ENCODE results near the gene C2orf80.
"Not testable (repeated sequence)": the region's sequence is repeated elsewhere in the genome, so short reads cannot be mapped to it uniquely, and the experiment has no call there.

C2orf80 gene

DNA sequence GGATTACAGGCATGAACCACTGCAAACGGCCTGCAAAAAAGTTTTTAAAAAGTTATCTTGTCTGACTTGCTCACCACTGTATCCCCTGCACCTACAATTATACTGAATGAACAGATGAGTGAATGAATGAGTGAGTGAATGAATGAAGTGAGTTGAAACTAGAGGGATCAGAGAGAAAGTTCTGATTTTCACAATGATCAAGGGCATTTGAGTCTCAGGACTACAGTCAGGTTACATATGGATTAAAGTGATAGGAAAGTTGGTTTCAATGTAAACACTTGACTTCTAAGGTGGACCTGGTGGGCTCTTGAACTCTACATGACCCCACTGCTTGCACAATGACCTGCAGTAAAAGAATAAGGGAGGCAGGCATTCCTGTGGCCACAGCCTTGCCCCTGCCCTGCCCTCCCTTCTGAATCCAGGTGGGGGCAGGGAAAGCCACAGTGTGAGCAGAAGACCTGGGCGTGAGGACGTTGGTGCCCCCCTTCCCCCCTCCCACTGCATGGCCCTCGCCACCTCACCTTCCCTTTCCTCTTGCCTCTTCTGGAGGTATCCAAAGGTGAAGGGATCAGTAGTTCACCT, 10.7 kb downstream of the C2orf80 start:
- no peak for DNase-seq (ENCODE audit: low spot score)

DNA sequence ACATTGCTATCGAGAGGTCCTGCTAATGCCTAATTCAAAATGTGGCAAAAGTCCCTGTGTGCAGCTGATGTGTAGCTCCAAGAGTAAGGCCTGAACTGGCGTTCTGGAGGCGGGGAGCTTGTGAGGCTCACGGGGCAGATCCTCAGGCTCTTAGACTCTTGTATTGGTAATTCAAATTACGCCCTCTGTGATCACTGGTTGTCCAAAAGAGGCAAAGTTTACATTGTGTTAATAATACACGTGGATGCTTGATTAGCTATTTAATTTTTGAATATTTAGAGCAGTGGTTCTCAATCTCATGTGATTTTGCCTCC, 14.0 kb downstream of the C2orf80 start:
- DNase-seq (ENCODE audit: low spot score): no peak

DNA sequence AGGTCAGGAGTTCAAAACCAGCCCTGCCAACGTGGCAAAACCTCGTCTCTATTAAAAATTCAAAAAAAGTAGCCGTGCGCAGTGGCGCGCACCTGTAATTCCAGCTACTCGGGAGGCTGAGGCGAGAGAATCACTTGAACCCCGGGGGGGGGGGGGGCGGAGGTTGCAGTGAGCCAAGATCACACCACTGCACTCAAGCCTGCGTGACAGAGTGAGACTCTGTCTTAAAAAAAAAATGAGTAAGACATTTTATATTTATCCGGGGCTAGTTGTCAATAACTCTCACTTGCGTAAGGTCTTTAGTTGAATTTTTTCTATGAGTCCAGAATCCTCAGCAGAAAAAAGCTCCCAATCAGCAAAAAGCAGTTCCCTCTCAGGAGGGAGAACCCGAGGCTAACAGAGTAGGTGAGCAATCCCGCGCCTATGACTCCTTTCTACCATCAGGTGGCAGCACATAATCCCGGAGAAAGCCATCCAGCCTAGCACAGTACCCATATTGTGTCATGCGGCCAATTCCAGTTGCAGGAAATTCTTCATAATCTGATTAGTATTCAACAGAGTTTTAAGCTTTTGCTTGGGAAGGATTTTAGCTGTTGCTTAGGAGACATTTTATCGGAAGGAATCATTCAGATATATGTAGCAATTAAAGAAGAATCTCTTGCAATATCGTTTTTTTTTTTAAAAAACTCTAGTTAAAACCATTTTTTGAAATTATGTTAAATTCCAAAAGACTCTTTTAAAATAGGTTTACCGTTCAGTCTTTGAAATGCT, 14.6 kb downstream of the C2orf80 start:
- peak; percentile 86 for DNase-seq (ENCODE audit: low spot score)

DNA sequence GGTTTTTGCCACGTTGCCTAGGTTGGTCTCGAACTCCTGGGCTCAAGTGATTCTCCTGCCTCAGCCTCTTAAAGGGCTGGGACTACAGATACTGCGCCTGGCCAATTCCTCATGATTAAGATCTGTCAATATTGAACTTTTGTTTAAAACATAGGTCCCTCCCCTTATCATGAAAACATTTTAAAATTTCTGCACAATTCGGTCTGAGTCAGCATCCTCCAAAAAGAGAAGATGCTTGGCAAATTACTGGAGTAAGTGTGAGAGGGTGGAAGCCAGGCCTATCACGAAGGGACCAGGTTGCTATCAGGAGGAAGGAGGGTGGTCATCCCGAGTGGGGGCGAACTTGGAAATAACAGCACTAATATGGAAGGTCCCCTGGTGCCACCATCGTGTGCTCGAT, 15.7 kb downstream of the C2orf80 start:
- DNase-seq (ENCODE audit: low spot score): no peak

DNA sequence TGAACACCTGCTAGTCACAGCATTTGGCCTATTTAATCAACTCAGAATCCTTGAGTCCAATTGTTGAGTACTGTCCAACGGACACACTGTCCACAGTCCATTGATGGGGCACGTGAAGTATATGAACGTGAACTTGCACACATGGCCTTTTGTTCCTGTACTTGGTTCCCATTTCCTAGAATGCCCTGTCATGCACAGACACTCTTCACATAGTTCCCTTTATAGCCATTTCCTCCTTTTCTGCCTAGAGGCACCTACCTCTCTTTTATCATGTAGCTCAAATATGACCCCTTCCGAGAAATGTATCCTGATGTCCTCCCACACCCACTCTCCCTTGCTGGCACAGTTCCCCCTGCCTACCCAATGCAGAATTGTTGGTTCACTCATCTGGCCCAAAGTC, 17.7 kb downstream of the C2orf80 start:
- no peak for DNase-seq (ENCODE audit: low spot score)

DNA sequence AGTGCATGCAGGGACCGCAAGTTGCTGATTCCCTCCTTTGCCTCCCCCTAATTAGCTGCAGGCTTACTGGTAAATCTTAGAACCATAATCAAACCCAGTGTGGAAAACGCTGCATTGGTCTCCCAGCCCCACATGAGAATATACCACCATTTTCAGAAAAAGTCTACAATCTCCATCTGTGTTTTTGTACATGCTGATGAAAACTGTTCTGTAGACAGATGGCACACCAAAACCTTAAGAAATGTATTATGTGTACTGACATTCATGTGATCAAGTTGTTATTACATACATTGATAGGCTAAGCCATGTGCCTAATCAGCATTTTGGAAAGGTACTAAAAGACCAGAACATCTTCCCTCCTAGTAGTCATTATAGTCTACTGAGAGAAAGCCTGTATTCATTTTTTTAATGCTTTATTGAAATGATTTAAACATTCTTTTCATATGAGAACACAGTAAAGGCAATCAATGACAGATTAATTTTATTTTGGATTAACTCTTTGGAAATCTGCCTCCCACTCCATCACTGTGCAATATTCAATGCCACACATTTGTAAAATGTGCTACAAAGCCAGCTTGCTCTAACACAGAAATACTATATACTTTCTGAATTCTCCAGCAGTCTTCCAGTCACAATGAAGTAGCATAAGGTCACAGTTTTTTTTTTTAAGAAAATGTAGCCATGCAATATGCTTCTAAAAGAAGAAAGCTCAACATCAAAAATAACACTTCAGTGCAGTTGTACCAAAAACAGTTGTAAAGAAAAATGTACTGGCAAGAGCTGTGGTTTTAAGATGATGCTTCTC, 24.7 kb downstream of the C2orf80 start:
- no peak for DNase-seq (ENCODE audit: low spot score)

DNA sequence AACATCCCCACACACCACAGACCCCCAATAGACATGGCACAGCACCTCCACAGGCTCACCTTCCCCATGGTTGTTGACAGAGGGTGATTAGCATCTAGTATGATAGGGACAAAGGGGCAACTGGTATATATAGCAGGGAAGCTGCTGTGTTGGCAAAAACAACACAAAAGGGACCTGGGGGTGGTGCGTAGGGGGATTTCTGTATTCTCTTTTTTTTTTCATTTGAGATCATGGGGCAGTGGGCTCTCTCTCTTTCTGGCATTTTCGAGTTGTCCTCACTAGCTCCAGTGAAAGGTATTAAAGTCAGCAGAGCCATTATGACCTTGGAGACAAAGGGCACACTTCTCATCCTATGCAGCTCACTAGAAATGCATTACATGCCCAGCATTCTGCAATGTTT, 26.3 kb downstream of the C2orf80 start, which contains the start of gene CRYGA:
Gene CRYGA, minus strand, starts transcription at position 101 of the 400 bp plus-strand sequence. Its CDS starts 33 bp downstream, at position 68.
- DNase-seq (ENCODE audit: low spot score): no peak

DNA sequence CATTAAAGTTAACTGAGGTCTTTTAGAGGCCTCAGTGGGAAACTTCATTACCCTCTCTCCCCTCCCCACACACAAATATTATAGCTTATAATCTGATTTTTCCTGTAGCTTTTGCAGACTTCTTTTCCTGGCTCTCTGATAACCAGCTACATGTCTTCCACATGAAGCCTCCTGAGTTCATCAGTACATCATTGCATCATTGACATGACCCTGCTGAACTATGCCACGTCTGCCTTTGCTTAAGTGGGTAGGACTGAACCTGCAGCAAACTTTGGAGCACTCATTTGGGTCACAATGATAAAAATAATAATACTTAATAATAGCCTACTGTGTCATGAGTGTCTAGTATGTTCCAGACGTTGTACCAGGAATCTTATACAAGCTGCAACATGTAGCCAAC, 33.4 kb downstream of the C2orf80 start:
- no peak for DNase-seq (ENCODE audit: low spot score)

DNA sequence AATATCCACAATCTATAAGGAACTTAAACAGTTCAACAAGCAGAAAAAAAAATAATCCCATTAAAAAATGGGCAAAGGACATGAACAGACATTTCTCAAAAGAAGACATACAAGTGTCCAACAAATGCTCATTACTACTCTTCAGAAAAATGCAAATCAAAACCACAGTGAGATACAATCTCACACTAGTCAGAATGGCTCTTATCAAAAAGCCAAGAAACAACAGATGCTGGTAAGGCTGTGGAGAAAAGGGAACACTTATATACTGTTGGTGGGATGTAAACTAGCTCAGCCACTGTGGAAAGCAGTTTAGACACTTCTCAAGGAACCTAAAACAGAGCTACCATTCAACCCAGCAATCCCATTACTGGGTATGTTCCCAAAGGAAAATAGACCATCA, 36.7 kb downstream of the C2orf80 start:
- no peak for DNase-seq (ENCODE audit: low spot score)

DNA sequence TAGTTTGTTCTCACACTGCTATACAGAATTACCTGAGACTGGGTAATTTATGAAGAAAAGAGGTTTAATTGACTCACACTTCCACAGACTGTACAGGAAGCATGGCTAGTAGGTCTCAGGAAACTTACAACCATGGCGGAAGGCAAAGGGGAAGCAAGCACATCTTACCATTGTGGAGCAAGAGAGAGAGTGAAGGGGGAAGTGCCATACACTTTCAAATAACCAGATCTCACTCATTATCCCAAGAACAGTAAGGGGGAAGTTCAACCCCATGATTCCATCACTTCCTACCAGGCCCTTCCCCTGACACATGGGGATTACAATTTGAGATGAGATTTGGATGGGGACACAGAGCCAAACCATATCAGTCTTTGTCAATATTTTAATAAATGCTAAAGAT, 38.9 kb downstream of the C2orf80 start:
- no peak for DNase-seq (ENCODE audit: low spot score)

DNA sequence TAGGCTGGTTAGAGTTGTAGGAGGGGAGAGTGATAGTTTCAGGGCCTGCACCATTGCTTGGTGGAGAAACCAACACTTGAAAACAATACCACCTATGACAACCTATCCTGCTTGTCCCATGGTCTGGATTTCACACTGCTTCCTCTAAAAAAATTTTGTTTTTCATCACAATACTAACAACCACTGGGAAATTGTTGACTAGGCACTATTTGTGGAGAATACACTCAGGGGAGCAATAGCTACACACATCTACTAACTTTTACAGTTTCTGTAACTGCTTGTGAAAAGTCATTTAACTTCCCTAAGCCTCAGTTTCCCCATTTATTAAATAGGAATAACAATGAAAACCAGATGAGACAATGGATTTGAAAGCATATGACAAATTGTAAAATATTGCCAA, 39.7 kb downstream of the C2orf80 start:
- DNase-seq (ENCODE audit: low spot score): no peak

DNA sequence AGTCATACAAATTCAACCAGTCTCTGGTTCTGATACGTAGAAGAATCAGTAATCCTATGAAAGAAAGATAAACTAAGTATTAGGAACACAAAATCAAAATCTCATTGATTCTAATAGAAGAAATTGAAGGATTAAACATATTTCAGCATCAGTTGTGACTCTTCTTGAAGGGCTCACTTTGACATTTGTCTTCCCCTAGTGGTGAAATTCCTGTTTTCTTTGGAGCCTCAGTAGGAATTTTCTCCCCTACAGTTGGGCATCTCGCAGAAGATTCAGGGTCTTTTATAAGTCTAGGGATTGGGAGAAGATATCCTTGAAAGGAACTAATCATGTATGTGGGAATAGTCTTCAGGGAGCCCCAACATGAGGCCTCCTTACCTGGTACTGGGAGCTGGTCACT, 41.0 kb downstream of the C2orf80 start:
- no peak for DNase-seq (ENCODE audit: low spot score)

DNA sequence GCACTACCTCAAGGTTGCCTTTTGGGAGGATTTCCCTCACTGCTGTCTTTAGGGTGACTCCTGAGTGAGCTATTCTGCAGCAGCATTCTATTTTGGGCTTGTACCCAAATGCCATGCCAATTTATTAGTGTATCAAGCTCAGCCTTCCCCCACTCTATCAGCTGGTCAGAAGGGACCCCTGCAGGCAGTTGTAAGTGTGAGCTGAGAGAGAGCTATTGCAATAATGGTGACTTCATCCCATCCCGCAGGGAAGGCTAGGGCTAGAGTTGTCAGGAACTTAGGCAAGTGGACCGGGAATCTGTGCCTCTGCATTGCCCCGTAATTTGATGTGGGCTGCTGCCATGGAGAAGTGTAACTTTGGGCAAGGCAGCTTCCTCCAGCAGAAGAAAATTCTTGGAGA, 42.1 kb downstream of the C2orf80 start:
- no peak for DNase-seq (ENCODE audit: low spot score)

DNA sequence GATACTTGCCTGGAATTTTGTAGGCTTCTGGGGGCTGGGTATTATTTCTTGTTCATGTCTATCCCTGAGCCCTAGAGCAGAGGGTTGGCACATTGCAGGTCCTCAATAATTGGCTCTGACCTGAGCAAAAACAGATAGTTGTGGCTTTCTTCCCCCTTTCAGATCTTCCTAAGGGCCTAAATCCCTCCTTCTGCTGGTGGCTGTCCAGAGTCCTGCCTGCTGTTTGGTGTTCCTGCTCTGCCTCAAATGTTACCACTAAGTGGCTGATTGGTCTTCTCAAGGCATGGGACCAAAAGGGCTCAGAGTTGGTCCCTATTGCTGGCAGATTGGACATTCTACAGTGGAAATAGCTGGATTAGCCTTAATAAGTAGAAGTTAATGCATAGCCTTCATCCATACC, 42.8 kb downstream of the C2orf80 start:
- no peak for DNase-seq (ENCODE audit: low spot score)

DNA sequence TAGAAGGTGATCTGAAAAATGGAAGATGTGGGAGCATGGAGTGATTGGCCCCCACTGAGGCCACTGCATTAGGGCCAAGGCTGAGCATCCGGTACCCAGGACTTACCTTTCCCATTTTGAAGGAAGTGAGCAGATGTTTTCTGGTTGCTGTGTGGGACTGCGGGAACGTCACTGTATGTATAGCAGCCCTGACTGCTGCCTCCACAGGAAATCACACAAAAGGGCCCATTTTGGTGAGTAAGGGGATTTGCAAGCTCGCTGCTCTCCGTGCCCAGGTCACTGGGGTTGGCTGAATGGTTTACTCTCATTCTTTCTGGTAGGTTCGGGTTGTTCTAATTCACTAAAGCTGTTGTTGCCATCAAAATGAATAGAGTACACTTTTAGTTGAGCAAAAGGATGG, 43.8 kb downstream of the C2orf80 start, which contains the start of gene CRYGB:
Gene CRYGB, minus strand, starts transcription at position 153 of the 400 bp plus-strand sequence. Its CDS starts 38 bp downstream, at position 115.
- DNase-seq (ENCODE audit: low spot score): no peak

DNA sequence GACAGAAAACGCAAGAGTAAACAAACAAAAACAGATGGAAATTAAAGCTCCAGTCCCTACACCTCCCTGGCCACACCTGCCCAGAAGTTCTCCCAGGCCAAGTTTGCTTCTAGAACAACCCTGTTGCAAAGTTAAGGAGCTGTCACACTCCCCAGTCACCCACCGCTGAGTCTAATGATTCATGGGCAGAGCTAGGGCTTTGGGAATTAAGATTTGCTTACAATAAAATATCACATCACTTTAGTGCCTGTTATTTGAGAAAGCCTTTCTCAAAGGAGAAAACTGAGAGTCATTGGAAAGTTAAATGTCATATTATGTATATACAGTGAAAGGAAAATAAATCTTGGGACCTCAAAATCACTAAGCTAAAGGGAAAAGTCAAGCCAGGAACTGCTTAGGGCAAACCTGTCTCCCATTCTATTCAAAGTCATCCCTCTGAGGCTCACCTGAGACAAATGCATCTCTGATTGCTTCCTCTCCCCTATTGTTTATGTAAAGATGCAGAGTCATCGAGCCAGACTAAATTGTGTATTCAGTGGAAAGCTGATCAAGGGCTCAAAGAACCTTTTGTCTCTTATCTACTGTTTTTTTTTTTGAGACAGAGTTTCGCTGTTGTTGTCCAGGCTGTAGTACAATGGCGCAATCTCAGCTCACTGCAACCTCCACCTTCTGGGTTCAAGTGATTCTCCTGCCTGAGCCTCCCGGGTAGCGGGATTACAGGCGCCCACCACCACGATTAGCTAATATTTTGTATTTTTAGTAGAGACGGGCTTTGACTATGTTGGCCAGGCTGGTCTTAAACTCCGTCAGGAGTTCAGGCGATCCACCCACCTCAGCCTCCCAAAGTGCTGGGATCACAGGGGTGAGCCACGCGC, 46.7 kb downstream of the C2orf80 start:
- DNase-seq (ENCODE audit: low spot score): no peak

DNA sequence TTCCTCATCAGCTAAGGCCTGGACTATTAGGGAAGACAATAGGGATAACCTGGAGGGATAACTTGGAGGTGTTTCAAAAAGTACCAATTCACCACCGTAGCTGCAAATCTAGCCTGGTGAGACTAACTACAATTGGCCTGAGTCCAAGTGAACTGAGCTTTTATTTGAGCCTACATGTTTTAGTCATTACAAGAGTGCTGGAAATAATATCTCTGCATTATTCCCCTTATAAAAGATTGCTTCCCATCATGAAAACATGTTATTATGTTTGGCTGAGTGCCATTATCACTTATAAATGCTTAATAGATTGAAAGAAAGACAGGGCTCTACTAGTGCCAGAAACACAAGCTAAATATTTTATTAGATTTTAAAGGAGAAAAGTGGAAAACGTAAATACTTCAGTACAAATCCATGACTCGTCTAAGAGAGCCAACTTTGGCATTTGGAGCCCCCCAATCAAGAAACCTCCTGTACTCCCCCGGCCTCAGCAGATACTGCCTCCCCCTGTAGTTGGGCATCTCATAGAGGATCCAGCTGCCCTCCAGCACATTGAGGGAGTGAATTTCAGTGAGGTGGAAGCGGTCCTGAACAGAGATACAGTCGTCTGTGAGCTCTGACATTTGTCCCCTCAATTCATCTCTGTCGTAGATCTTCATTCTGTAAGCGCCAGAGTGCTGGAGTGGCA, 47.4 kb downstream of the C2orf80 start:
- DNase-seq (ENCODE audit: low spot score): no peak

DNA sequence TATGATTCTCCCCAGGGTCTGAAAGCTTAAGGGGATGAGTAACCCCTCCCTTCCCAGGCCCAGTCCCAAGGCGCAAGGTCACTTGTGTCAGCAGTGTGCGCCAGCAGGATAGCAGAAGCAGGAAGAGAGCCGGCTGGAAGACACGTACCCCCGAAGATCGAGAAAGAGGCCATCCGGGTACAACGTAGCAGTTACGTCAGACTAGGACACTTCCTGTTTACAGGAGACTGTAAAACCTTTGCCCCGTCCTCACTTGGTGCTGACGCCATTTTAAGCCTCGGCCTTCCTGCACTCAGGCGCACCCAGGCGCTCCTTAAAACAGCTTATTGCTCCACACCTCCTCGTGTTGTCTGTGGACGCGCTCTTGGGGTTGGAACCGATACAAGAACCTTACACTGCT, 50.4 kb downstream of the C2orf80 start:
- DNase-seq (ENCODE audit: low spot score): no peak

DNA sequence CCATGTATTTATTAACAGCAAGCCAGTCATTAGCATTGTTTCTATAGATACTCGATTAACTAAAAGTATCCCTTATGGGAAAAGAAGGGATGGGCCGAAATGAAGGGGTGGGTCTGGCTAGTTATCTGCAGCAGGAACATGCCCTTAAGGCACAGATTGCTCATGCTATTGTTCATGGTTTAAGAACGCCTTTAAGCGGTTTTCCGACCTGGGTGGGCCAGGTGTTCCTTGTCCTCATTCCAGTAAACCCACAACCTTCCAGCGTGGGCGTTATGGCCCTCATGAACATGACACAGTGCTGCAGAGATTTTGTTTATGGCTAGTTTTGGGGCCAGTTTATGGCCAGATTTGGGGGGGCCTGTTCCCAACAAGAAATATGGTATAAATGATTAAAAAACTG, 51.5 kb downstream of the C2orf80 start:
- DNase-seq (ENCODE audit: low spot score): not testable (repeated sequence)

DNA sequence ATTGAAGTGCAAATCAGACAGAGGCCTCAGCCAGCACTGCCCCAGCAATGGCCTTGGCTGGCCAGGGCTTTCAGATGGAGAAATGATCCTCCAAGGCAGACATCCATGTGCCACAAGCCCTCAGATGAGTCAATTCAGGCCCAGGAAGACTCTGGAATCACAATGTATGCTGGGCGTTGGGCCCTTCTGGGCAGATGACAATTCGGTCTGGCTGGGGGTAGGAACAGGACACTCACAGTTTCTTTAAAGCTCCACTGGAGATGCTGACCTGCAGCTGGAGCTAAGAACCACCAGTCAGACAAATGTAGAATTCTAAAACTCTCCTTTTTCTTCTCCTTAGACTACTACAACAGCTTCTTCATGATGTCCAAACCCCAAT, 53.1 kb downstream of the C2orf80 start:
- DNase-seq (ENCODE audit: low spot score): no peak

All from LoVo (cell line).